ENCODE data around the gene SHC4. TPM values are rescaled to one million over a fixed set of nuclear protein-coding genes. Genes with fewer than 3 reads are reported as not detected.

Gene SHC4
- total and polyA plus RNA-seq, 9 of the 15 experiments (the other 6 are each of a cell fraction or from before 2014, with no cell fraction given): 0.43 to 1.2 (median 0.67) TPM

DNA sequence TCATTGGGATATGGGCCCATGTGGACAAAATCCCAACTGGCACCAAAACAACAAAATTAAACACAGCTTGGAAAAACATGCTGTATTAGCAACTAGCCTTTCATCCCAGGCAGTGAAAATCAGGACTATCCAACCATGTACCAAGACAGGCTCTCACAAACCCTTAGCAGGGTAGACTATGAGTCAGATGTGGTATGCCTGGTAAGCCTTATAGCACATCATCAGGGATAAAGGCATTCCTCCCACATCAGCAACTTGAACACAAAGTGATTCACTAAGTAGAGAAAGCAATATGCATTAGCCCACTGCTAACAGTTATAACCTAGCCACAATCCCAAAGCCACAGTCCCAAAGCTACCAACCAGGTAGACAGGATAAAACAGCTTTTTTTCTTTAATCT lies 160.9 kb downstream of the SHC4 start:
- peaks cover 83% of the 10 kb centered on the region for H3K79me2 ChIP-seq (ENCODE audit: control insufficient read depth, insufficient read depth, low read length)
- FAIRE-seq: no peak
- intact Hi-C loops (cut with micrococcal nuclease): loop anchor here (5.0 to 10.0 kb wide), 2 partner anchors 298 to 446 kb away; no protein-coding TSS in a partner anchor
- DNase-seq (ENCODE audit: extremely low read depth in 1 of 4, low spot score in 3 of 4): no peak
- ChIA-PET POLR2A (interaction anchor here (1.3 to 2.3 kb wide), 2 partner anchors 8 to 13 kb away, joined by 7 to 11 read pairs; partner anchors contain the start of gene CEP152), CTCF (ENCODE audit: low intra/inter-chr PET ratio) (no interaction called here)
- no peak overlapping the region for H3K4me2 ChIP-seq (ENCODE audit: insufficient read depth, low read length)
- in situ Hi-C loops (cut with MboI): loop anchor here (25.0 kb wide), 1 partner anchor 441 kb away; no protein-coding TSS in a partner anchor
- ATAC-seq: peak; percentile 28
- H3K27ac ChIP-seq (ENCODE audit: extremely low read depth, low read depth, low read length): no peak overlapping the region
- BruUV-seq (replicated peaks): no TSS peak
- no peaks in the 10 kb centered on the region for H4K20me1 ChIP-seq (replicated peaks; ENCODE audit: control insufficient read depth, insufficient read depth, low read length)
- no peak overlapping the region for H3K9ac ChIP-seq (ENCODE audit: insufficient read depth in 1 of 2, low read depth in 2 of 2, low read length in 2 of 2)
- no peaks in the 10 kb centered on the region for H3K27me3 ChIP-seq (ENCODE audit: control insufficient read depth in 2 of 2, insufficient read depth in 2 of 2, low read length in 2 of 2)
- TF ChIP-seq SLC30A9 (CRISPR knock-in tag; IDR thresholded peaks at IDR 0.05): no peak
- TF ChIP-seq ZNF561 (CRISPR knock-in tag; conservative IDR thresholded peaks at IDR 0.05): no peak
- TF ChIP-seq ETV5 (CRISPR knock-in tag; IDR thresholded peaks at IDR 0.05; ENCODE audit: low read depth): no peak
- TF ChIP-seq NCOR1 (IDR thresholded peaks at IDR 0.05): no peak
- TF ChIP-seq TGIF2 (CRISPR knock-in tag; IDR thresholded peaks at IDR 0.05): no peak
- no peak for TF ChIP-seq MAZ (CRISPR knock-in tag; conservative IDR thresholded peaks at IDR 0.05 in 1 of 2, IDR thresholded peaks at IDR 0.05 in 1 of 2)
- no peak for TF ChIP-seq TARDBP (IDR thresholded peaks at IDR 0.05)
- no peak for TF ChIP-seq ZNF512 (tag; IDR thresholded peaks at IDR 0.05)
- no peak overlapping the region for H3K4me3 ChIP-seq
- H3K9me1 ChIP-seq (ENCODE audit: control insufficient read depth, insufficient read depth, low read length): no peaks in the 10 kb centered on the region
- no peaks in the 10 kb centered on the region for H3K9me3 ChIP-seq (replicated peaks; ENCODE audit: control insufficient read depth, insufficient read depth, low read depth, low read length)
- H3K4me1 ChIP-seq (replicated peaks in 1 of 2; ENCODE audit: control insufficient read depth in 2 of 2, insufficient read depth in 2 of 2, low read length in 2 of 2): peaks cover 0 to 3% of the 10 kb centered on the region in 2 experiments; a peak in 2 of 5 replicates
- H2AFZ ChIP-seq (ENCODE audit: low read depth, low read length): no peak overlapping the region
- peaks cover 41% of the 10 kb centered on the region for H3K36me3 ChIP-seq (ENCODE audit: control insufficient read depth, insufficient read depth, low read length)

All from K562 (cell line).